HEK293T (cell line): ENCODE results near the gene E2F6.

Source experiments
- CTCF ChIA-PET: fragments of 350-600 bp; formaldehyde crosslinking; extraction: SDS; loops from one replicate; lab custom pipeline; 2021; ENCODE audit warnings: antibody characterized with exemption, inconsistent platforms; lab: Yijun Ruan, JAX
- POLR2A ChIA-PET: fragments of 350-600 bp; formaldehyde crosslinking; extraction: SDS; loops from one replicate; lab custom pipeline; 2020; ENCODE audit warnings: antibody characterized with exemption, inconsistent platforms; lab: Yijun Ruan, JAX
- DNase-seq: peaks from one replicate; pipeline ENCODE4 v3.0.0; 2012; ENCODE audit warnings: mixed read lengths; ENCODE audit errors: extremely low spot score
- ARNT ChIP-seq: fragments of 450-650 bp; IDR thresholded peaks from 2 replicates; pipeline ENCODE4 v1.6.1; 2017; ENCODE audit warnings: mild to moderate bottlenecking
- BHLHE40 ChIP-seq: fragments of 450-650 bp; IDR thresholded peaks from 2 replicates; pipeline ENCODE4 v1.6.1; 2016; ENCODE audit warnings: mild to moderate bottlenecking, moderate library complexity, borderline replicate concordance
- CTBP1 ChIP-seq: fragments of 450-650 bp; IDR thresholded peaks from 2 replicates; pipeline ENCODE4 v1.6.1; 2016; ENCODE audit warnings: borderline replicate concordance
- ELF4 ChIP-seq: fragments of 450-650 bp; IDR thresholded peaks from 2 replicates; pipeline ENCODE4 v1.6.1; 2017; ENCODE audit warnings: antibody characterized with exemption
- FOXA1 ChIP-seq: fragments of 450-650 bp; IDR thresholded peaks from 2 replicates; pipeline ENCODE4 v1.6.1; 2016; ENCODE audit warnings: mild to moderate bottlenecking
- FOXK2 ChIP-seq: fragments of 450-650 bp; IDR thresholded peaks from 2 replicates; pipeline ENCODE4 v1.6.1; 2016; ENCODE audit warnings: mild to moderate bottlenecking
- FOXM1 ChIP-seq: fragments of 450-650 bp; IDR thresholded peaks from 2 replicates; pipeline ENCODE4 v1.6.1; 2017; ENCODE audit warnings: mild to moderate bottlenecking, borderline replicate concordance
- HDGF ChIP-seq: fragments of 450-650 bp; IDR thresholded peaks from 2 replicates; pipeline ENCODE4 v1.6.1; 2017; ENCODE audit warnings: antibody characterized with exemption, borderline replicate concordance
- L3MBTL2 ChIP-seq: fragments of 450-650 bp; conservative IDR thresholded peaks from 2 replicates; pipeline ENCODE4 v1.6.1; 2016; ENCODE audit warnings: mild to moderate bottlenecking
- LEF1 ChIP-seq: fragments of 450-650 bp; IDR thresholded peaks from 2 replicates; pipeline ENCODE4 v1.6.1; 2017; ENCODE audit warnings: mild to moderate bottlenecking, borderline replicate concordance
- NFRKB ChIP-seq: fragments of 450-650 bp; IDR thresholded peaks from 2 replicates; pipeline ENCODE4 v1.6.1; 2016; ENCODE audit warnings: mild to moderate bottlenecking, moderate library complexity
- PKNOX1 ChIP-seq: fragments of 450-650 bp; IDR thresholded peaks from 2 replicates; pipeline ENCODE4 v1.6.1; 2016
- SP1 ChIP-seq: fragments of 450-650 bp; IDR thresholded peaks from 2 replicates; pipeline ENCODE4 v1.6.1; 2017
- SUZ12 ChIP-seq: fragments of 450-650 bp; IDR thresholded peaks from 2 replicates; pipeline ENCODE4 v1.6.1; 2016; ENCODE audit warnings: mild to moderate bottlenecking
- TARDBP ChIP-seq: fragments of 450-650 bp; IDR thresholded peaks from 2 replicates; pipeline ENCODE4 v1.6.1; 2016
- ZNF384 ChIP-seq: fragments of 450-650 bp; IDR thresholded peaks from 2 replicates; pipeline ENCODE4 v1.6.1; 2016

The E2F6 gene

GRCh38 chr2:11458753-11459152, 7.2 kb downstream of the E2F6 start:
- ChIA-PET CTCF (interaction anchor here (1.6 kb wide), 1 partner anchor 327 kb away, joined by 5 read pairs; no protein-coding TSS in a partner anchor), POLR2A (no interaction called here)
- no peak for TF ChIP-seq SP1
- TF ChIP-seq ZNF384 = no peak
- no peak for TF ChIP-seq ELF4
- TF ChIP-seq FOXK2 = no peak
- TF ChIP-seq LEF1 = no peak
- no peak for TF ChIP-seq CTBP1
- no peak for TF ChIP-seq HDGF
- no peak for TF ChIP-seq L3MBTL2
- TF ChIP-seq BHLHE40 = no peak
- TF ChIP-seq FOXA1 = no peak
- TF ChIP-seq TARDBP = no peak
- TF ChIP-seq PKNOX1 = no peak
- no peak for TF ChIP-seq ARNT
- TF ChIP-seq NFRKB = no peak
- no peak for TF ChIP-seq FOXM1
- TF ChIP-seq SUZ12 = no peak
- DNase-seq = no peak

GRCh38 chr2:11457935-11458334, 8.0 kb downstream of the E2F6 start:
- TF ChIP-seq FOXA1 = no peak
- no peak for TF ChIP-seq BHLHE40
- TF ChIP-seq CTBP1 = no peak
- no peak for TF ChIP-seq FOXK2
- no peak for TF ChIP-seq LEF1
- TF ChIP-seq SUZ12 = no peak
- TF ChIP-seq HDGF = no peak
- no peak for TF ChIP-seq L3MBTL2
- no peak for TF ChIP-seq ZNF384
- no peak for TF ChIP-seq SP1
- TF ChIP-seq NFRKB = no peak
- no peak for TF ChIP-seq TARDBP
- no peak for TF ChIP-seq ARNT
- no peak for TF ChIP-seq ELF4
- TF ChIP-seq PKNOX1 = no peak
- TF ChIP-seq FOXM1 = no peak
- POLR2A ChIA-PET = no interaction called here
- no peak for DNase-seq
- CTCF ChIA-PET = interaction anchor here (0.5 to 1.6 kb wide), 3 partner anchors 11 to 326 kb away, joined by 3 to 5 read pairs (median 3); no protein-coding TSS in a partner anchor

DNA sequence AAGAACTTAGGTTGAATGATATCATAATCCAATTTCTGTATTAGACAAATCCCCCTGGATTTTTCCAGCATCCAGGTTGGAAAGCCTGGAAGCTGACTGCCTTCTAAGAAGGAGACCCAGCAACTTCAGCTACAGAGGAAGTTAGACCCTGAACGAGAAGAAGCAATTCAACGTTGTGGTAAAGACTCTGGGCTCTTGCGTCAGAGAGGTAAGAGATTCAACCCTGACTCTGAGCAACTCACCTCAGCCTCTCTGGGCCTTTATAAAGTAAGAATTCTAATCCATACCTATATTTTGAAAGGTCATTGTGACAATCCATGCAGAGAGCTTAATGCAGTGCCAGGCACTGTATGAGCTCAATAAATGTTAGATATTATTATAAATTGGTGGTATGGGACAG, 9.7 kb downstream of the E2F6 start:
- ChIA-PET CTCF (interaction anchor here (0.7 kb wide), 1 partner anchor 128 kb away, joined by 3 read pairs; no protein-coding TSS in a partner anchor), POLR2A (no interaction called here)
- DNase-seq = no peak
- no peak for TF ChIP-seq FOXA1
- no peak for TF ChIP-seq PKNOX1
- no peak for TF ChIP-seq NFRKB
- no peak for TF ChIP-seq SUZ12

DNA sequence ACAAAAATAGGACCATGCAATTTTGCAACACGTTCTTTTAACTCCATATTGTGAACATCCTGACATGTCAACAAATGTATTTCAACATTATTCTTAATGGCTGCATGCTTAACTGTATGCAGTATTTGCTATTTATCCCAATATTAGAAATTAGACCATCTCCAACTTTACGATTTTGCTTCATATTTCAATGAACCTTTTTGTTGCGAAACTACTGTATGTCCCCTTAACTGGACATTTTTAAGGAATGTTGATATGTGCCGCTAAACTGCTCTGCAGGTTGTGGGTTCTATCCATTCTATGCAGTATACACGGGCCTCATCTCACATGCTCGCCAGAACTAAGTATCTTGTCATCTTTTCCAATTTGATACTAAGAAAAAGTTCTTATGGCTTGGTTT, 11.1 kb downstream of the E2F6 start:
- ChIA-PET CTCF (no interaction called here), POLR2A (no interaction called here)
- no peak for DNase-seq
- no peak for TF ChIP-seq NFRKB
- TF ChIP-seq ZNF384 = no peak
- no peak for TF ChIP-seq L3MBTL2
- no peak for TF ChIP-seq ARNT
- no peak for TF ChIP-seq SP1
- no peak for TF ChIP-seq HDGF
- TF ChIP-seq FOXM1 = no peak
- no peak for TF ChIP-seq FOXK2
- TF ChIP-seq BHLHE40 = no peak
- TF ChIP-seq CTBP1 = no peak
- TF ChIP-seq FOXA1 = no peak
- TF ChIP-seq LEF1 = no peak
- no peak for TF ChIP-seq SUZ12
- TF ChIP-seq ELF4 = no peak
- no peak for TF ChIP-seq PKNOX1
- no peak for TF ChIP-seq TARDBP

- ChIA-PET CTCF (interaction anchor here (0.7 kb wide), 1 partner anchor 128 kb away, joined by 3 read pairs; no protein-coding TSS in a partner anchor), POLR2A (no interaction called here)
- no peak for DNase-seq
- no peak for TF ChIP-seq L3MBTL2
- TF ChIP-seq NFRKB = no peak
- no peak for TF ChIP-seq FOXK2
- no peak for TF ChIP-seq FOXM1
- TF ChIP-seq SUZ12 = no peak
- TF ChIP-seq ZNF384 = no peak
- no peak for TF ChIP-seq LEF1
- TF ChIP-seq HDGF = no peak
- TF ChIP-seq CTBP1 = no peak
- TF ChIP-seq SP1 = no peak
- TF ChIP-seq ELF4 = no peak
- no peak for TF ChIP-seq BHLHE40
- no peak for TF ChIP-seq PKNOX1
- TF ChIP-seq FOXA1 = no peak
- TF ChIP-seq ARNT = no peak
Measured at GRCh38 chr2:11450791-11451190, 15.2 kb downstream of the E2F6 start.
